Subcutaneous adipose tissue (tissue), 4 donors: ENCODE measurements around the gene EFTUD2. TPM values are rescaled to one million over a fixed set of nuclear protein-coding genes. Genes with fewer than 3 reads are reported as not detected.

Experiments used
- CTCF ChIP-seq: fragments of 450-650 bp; IDR thresholded peaks from one replicate; pipeline ENCODE4 v1.5.1; 2016; ENCODE audit warnings: low read depth, mild to moderate bottlenecking, control low read depth, antibody characterized with exemption, moderate library complexity
- total RNA-seq, 4 donors: library from RNA; depleted of rRNA; stranded (reverse); fragments of >200 nt; gene quantifications; one replicate each; pipeline ENCODE4 v1.1.0, GENCODE V29; 2016

EFTUD2 gene
- total RNA-seq, 4 donors from 2014 or later, result 52.0 to 74.0 (median 66.8) TPM

DNA sequence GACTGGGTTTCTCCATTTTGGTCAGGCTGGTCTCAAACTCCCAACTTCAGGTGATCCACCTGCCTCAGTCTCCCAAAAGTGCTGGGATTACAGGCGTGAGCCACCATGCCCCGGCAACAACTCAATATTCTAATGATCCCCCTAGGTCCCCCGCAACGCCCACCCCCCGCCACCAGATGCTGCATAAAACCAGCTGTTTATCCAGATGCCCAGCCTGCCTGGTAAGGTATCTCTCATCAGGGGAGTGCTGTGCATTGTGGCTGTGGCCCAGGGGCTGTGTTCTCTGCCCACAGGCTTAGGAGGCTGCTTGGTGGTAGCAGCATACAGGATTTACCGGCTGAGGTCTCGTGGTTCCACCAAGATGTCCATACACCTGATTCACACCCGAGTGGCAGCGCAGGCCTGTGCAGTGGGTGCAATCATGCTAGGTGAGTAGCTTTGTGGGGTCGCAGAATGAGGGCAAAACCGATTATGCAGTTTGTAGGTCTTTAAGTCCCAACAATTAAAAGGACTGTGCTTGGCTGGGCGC lies 50.2 kb downstream of the EFTUD2 start:
- TF ChIP-seq CTCF, result no peak

GRCh38 chr17:44848257-44848795 lies 50.9 kb downstream of the EFTUD2 start:
- TF ChIP-seq CTCF, result no peak

GRCh38 chr17:44847586-44847985 lies 51.7 kb downstream of the EFTUD2 start, which contains the start of gene HIGD1B:
HIGD1B (plus strand) TSS chr17:44847883; CDS start chr17:44848153, 270 bp downstream.
- TF ChIP-seq CTCF, result no peak

GRCh38 chr17:44846206-44846605 lies 53.0 kb downstream of the EFTUD2 start:
- TF ChIP-seq CTCF, result no peak

GRCh38 chr17:44844390-44844830 lies 54.8 kb downstream of the EFTUD2 start:
- no peak for TF ChIP-seq CTCF

GRCh38 chr17:44842748-44843147 lies 56.5 kb downstream of the EFTUD2 start:
- TF ChIP-seq CTCF, result no peak

DNA sequence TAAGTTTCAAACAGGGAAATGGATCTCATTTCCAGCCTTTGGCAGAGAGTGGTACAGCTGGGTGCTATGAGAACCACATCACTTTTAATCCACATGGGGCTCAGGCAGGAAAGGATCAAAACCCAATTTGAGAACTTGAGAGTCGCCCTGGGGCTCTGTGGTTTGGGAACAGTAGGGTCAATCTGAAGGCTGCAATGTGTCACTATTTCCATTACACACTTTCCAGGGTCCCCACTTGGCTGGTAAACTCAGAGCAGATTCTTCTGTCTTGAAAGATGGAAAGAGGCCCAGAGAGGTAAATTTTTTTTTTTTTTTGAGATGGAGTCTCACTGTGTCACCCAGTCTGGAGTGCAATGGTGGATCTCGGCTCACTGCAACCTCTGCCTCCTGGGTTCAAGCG lies 58.3 kb downstream of the EFTUD2 start:
- no peak for TF ChIP-seq CTCF
